ENCODE measurements around the gene PLXND1.

DNA sequence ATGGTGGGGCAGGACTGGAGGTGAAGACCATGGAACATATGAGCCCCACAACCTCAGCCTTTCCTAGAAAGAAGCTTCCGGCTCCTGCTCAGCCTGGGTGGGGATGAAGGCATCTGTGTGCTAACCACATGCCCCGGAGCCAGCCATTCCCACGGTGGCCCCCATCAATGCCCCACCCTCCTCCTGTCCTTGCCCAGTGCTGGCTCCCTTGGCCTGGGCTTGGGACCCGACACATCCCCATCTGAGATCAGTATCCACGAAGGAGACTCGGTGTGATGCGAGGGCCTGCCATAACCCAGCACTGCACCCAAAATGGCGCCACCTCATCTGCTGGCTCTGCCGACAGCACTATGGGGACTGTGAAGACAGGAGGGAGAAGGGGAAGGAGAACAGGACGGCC is 16.5 kb upstream of the PLXND1 start:
- no peak for TF ChIP-seq POLR2AphosphoS5 (IDR thresholded peaks at IDR 0.05; ENCODE audit: low read depth, low read length)
- TF ChIP-seq POLR2A (IDR thresholded peaks at IDR 0.05; ENCODE audit: low read depth, low read length), result no peak

Data from GM12892 (cell line).